Epithelial cell of prostate (primary cell): ENCODE measurements around the gene FNDC5.

Source experiments
- DNase-seq: peaks from one replicate; pipeline ENCODE4 v3.0.0-alpha.2; 2011; ENCODE audit warnings: low read depth, low spot score
- H3K27ac ChIP-seq: fragments of 450-650 bp; 2 replicates; pipeline ENCODE4 v1.5.1; 2017; ENCODE audit warnings: mild to moderate bottlenecking

The FNDC5 gene

DNA sequence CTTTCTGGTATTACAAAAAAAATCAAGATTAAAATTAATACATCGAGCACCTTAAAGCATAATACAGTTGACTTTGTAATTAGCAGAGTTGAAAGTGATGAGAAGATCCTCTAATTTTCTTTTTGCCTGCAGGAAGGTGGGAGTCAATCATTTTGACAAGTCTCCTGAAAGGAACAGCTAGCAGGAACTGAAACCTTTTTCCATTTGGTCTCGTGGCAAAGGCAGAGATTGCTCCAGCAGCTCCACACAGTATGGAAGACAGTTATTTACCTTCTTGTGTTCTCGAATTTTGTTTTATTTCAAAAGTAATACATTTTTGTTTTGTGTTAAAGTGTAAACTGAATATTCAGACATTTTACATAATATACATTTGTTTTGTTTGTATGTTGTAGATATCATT lies 45.5 kb downstream of the FNDC5 start:
- H3K27ac ChIP-seq = no peak overlapping the region
- no peak for DNase-seq

DNA sequence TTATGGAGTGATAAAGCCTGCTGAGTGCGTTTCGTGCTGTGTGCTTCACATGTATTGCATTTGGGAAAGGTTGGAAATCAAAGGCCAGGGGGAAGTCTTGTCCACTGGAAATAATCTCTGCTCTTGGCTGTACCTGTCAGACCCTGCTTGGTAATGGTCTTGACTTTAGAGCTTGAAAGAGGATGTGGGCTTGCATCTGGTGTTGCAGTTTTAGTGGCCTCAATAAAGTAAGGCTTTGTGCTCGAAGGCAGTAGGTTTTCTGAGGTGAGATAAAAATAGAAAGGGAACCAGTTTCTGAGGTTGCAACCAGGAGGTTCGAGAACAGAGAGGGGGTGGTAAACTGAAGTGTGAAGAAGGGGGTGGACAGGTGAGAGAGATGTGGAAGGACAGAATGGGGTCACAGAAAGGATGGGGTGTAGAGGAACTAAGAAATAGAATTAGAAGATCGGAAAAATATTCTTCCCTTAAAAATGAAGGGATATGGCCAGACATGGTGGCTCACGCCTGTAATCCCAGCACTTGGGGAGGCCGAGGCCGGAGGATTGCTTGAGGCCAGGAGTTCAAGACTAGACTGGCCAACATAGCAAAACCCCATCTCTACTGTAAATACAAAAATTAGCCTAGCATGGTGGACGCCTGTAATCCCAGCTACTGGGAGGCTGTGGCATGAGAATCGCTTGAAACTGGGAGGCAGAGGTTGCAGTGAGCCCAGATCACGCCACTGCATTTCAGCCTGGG lies 51.7 kb downstream of the FNDC5 start:
- H3K27ac ChIP-seq = peak overlapping the region; percentile 97
- DNase-seq = no peak

DNA sequence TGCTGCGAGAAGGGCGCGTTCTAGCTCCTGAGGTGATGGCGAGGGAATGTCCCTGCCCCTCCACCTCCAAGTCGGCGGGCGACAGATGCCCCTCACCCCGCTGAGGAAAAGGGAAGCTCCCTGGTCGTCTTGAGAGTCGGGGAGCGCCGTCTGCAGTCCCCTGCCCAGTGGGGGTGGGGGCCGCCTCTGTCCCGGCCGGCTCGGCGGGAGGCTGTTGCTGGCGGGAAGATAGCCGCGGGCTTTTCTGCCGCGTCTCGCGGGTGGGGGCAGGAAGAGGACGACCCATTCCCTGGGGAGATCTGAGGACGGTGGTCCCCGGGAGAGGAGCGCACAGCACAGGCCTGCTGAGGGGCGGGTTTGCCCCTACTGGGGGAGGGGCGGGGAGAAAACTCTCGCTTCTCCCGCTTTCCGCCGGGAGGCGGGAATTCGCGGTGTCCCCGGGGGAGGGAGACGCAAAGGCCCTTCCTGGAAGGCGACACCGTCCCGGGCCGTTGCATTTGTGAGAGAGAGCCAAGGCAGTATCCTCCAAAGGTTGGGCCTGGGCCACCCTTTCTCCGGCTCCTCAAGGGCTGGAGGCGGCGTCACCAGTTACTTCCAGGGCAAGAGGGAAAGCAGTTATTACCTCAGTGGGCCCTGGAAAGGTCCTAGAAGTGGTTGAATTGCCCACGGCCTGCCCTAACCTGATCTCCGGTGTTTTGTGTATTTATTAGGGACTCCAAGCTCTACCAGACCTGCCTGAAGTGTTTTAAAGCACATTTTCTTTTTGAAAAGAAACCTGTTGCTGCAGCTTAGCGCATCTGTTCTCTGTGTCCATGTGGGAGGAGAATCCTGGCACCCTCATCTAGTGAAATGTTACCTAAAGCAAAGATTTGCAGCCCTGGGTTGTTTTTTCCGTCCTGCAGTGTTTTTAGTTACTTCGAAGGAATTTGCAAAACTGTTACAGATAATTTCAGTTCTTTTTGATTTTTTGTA lies 52.6 kb downstream of the FNDC5 start:
- no peak for DNase-seq
- peak overlapping the region; percentile 97 for H3K27ac ChIP-seq

DNA sequence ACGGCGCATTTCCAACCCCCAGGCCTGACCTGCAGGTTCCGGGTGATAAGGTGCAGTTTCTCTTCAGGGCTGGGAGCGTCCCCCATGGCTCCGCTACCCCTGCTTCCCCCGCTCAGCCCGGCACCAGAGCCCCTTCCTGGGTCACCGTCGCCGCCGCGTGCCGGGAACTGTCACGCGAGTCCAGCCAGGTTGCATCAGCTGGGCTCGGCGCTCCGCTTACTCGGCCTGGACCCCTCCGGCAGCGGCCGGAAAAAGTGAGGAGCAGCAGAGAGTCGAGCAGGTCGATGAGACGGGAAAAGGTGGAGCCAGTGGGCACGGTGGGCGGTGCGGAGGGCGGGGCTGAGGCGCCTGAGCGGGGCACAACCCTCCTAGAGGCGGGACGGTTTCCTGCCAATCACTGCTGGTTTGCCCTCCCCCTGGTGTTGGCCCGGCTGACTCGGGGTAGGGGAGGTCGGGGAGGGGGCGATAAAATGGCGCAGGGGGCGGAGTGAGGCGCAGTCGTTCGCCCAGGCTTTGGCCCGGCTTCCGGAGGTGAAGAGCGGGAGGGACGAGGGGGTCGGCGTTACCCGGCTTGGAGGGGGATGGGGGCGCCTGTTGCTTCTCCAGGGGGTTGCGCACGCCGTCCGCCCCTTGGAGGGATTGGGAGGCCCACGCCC lies 53.4 kb downstream of the FNDC5 start, which contains the start of the genes S100PBP and YARS1:
S100PBP (plus strand) TSS at position 495 of the 656 bp plus-strand sequence. CDS start 8,447 bp downstream, outside the sequence.
YARS1 (minus strand) TSS at position 200 of the 656 bp plus-strand sequence; CDS start at position 86, 114 bp downstream.
- DNase-seq = peak; percentile 80
- peak within 1 kb of the TSS; percentile 97 for H3K27ac ChIP-seq

DNA sequence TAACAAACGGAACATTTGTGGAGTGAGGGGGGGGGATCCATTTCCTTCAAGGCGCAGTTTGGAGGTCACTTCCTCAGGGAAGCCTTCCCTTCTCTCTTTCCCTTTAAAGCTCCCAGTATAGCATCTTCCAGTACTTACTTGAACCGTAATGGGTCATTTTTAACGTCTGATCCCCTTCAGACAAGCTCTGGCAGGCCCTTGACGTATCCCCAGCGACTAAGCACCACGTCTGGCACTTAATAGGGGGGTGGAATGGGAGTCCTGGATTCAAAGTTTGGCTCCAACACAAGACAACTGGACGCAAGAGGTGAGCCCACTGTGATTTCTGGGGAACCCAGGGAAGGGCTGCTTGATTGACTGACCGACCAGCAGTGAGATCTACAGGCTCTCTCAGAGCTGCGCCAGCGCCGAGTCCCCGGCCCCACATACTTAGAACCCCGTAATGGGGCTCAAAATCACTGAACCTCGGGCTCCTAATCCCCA lies 54.0 kb downstream of the FNDC5 start:
- H3K27ac ChIP-seq = peak overlapping the region; percentile 97
- peak; percentile 68 for DNase-seq

DNA sequence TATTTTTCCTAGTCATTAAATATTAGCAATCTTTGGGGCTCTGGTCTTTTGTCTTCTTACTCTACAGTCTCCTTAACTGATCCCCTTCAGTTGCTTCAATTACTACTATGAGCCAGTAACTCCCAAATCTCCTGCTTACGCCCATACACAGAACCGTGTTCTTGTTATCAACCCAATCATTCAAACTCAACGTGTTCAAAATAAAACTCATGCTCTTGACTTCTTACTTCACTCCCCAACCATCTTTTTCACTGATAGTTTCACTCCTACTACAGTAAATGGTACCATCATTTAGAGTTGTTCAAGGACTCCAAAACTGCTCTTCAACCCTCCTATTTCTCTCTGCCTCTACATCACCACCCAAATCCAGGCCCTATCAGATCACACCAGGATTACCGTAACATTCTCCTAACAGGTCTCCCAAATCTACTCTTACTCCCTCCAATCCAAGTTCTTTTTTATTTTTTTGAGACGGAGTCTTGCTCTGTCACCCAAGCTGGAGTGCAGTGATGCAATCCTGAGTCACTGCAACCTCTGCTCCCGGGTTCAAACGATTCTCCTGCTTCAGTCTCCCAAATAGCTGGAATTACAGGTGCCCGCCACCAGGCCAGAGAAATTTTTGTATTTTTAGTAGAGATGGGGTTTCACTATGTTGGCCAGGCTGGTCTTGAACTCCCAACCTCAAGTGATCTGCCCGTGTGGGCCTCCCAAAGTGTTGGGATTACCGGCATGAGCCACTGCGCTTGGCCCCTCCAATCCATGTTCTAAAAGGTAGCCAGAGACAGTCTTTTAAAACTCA lies 56.6 kb downstream of the FNDC5 start:
- peak overlapping the region; percentile 4 for H3K27ac ChIP-seq
- DNase-seq = no peak
